ENCODE measurements around the gene C8G.

GRCh38 chr9:136952321-136952850 lies 7.3 kb downstream of the C8G start:
- no peak for TF ChIP-seq TAF1 (IDR thresholded peaks at IDR 0.05; ENCODE audit: low read depth)
- TF ChIP-seq YY1 (IDR thresholded peaks at IDR 0.05; ENCODE audit: low read depth): no peak
- TF ChIP-seq NFIC (IDR thresholded peaks at IDR 0.05): no peak
- no peak for TF ChIP-seq RAD21 (IDR thresholded peaks at IDR 0.05; ENCODE audit: low read depth)
- TF ChIP-seq CEBPB (IDR thresholded peaks at IDR 0.05): no peak
- no peak for TF ChIP-seq REST (IDR thresholded peaks at IDR 0.05; ENCODE audit: low read depth)
- no peak for TF ChIP-seq USF1 (IDR thresholded peaks at IDR 0.05)
- peak; percentile 0; the same call in 1 of the 2 replicates for TF ChIP-seq TCF12 (IDR thresholded peaks at IDR 0.05; ENCODE audit: low read depth)
- no peak; the same call in 1 of the 2 replicates for TF ChIP-seq ZBTB7A (IDR thresholded peaks at IDR 0.05; ENCODE audit: low read depth)
- TF ChIP-seq CREB1 (IDR thresholded peaks at IDR 0.05; ENCODE audit: low read depth): no peak

Measured in Ishikawa (cell line).